T-helper 2 cell (primary cell): Measurements from ENCODE around the gene VPS29.
"Not testable (repeated sequence)": the region's sequence is repeated elsewhere in the genome, so short reads cannot be mapped to it uniquely, and the experiment has no call there.

Experiments used
- DNase-seq, 5 experiments: peaks; one replicate each; pipeline versions ENCODE4 v3.0.0 to v3.0.0-alpha.2; 2012 to 2022

Gene VPS29

DNA sequence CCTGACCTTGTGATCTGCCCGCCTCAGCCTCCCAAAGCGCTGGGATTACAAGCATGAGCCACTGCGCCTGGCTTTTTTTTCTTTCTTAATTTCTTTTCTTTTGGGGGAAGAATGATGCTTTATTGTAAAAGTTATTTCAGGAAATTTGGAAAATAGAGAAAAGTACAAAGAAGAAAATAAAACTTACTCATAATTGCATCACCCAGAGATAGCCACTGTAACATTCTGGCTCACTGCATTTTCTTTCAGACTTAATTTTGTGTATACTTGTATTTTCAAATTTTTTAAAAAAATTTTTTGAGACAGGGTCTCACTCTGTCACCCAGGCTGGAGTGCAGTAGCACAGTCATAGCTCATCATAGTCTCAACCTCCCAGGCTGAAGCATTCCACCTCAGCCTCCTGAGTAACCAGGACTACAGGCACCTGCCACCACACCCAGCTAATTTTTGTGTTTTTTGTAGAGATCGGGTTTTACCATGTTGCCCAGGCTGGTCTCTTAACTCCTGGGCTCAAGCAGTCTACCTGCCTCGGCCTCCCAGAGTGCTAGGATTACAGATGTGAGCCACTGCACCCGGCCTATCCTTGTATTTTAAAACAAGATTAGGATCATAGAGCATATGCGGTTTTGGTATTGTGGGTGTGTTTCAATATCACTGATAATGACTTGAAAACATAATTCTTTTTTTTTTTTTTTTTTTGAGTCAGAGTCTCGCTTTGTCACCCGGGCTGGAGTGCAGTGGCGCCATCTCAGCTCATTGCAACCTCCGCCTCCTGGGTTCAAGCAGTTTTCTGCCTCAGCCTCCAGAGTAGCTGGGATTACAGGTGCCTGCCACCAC is 19.2 kb upstream of the VPS29 start:
- peak in 2 of 5 experiments; percentile 28 to 87 for DNase-seq

DNA sequence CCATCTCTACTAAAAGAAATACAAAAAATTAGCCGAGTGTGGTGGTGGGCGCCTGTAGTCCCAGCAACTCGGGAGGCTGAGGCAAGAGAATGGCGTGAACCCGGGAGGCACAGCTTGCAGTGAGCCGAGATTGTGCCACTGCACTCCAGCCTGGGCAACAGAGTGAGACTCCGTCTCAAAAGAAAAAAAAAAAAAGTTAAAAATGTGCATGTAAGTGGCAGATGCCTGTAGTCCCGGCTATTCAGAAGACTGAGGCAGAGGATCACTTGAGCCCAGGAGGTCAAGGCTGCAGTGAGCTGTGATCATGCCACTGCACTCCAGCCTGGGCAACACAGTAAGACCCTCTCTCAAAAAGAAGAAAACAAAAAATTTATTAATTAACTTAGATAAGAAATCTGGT is 16.1 kb upstream of the VPS29 start:
- DNase-seq, result not testable (repeated sequence)

DNA sequence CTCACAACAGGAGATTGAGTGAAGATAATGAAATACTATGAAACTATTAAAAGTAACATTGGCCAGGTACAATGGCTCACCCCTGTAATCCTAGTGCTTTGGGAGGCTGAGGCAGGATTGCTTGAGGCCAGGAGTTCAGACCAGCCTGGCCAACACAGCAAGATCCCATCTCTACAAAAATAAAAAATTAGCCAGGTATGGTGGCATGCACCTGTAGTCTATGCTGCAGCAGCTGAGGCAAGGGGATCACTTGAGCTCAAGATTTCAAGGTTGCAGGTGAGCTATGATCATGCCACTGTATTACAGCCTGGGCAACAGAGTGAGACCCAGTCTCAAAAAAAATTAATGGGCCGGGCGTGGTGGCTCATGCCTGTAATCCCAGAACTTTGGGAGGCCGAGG is 15.1 kb upstream of the VPS29 start:
- DNase-seq, result no peak

DNA sequence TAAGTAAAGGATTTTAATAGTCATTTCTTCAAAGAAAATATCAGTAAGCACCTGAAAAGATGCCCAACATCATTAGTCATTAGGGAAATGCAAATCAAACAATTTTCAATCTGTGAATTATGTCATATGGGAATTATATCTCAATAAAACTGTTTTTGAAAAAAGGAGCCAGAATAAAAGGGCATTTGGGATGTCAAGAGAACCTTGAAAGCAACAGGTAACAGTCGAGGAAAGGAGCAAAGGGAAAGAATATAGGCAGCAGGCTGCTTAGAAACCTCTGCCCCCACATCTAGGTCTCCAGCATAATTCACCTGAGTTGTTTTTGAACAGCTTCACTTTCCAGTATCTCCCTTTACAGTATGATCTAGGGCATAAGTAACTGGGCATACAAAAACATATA is 12.5 kb upstream of the VPS29 start:
- no peak for DNase-seq

DNA sequence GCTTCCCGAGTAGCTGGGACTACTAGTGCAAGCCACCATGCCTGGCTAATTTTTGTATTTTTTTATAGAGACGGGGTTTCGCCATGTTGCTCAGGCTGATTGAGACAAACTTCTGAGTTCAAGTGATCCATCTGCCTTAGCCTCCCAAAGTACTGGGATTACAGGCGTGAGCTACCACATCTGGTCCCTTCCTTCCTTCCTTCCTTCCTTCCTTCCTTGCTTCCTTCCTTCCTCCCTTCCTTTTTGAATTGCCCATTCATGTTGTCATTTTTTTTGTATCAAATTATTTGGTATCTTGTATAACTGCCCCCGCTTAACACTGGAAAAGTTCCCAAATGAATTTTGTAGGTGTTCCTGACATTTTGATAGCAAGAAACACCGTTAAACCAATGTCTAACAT is 11.9 kb upstream of the VPS29 start:
- DNase-seq, result no peak

DNA sequence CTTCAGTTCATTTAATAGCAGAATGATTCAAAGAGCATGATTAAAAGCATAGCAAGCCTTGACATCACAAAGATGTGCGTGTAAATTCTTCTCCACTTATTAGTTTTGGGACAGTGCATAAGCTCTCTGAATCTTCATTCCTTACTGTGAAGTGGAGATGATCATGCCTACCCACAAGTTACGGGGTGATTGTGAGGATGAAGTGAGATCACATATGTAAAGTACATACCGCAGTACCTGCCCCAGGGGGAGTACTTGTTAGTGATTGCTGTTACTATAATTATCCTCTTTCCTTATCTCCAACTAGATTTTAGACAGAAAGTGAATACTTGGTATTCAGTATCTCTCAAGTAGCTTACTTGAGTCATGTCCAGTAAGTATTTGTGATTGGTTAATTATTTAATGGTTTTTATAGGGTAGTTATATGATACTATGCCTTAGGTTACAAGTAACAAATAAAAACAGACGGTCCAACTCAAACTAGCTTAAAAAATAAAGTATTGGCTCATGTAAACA is 6.2 kb upstream of the VPS29 start:
- DNase-seq, result no peak

DNA sequence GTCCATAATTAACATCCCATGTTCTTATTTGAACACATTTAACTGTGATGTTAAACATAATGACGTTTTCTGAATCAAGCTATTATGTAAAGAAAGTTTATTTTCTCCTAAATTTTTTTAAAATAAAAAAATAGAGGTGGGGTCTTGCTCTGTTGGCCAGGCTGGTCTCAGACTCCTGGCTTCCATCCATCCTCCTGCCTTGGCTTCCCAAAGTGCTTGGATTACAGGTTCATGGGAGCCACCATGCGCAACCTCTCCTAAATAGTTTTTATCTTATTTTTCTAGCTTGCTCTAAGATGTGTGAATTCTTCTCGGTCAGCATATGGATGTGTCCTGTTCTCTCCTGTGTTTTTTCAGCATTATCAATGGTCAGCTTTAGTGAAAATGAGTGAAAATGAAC is 3.4 kb upstream of the VPS29 start:
- DNase-seq, result no peak

DNA sequence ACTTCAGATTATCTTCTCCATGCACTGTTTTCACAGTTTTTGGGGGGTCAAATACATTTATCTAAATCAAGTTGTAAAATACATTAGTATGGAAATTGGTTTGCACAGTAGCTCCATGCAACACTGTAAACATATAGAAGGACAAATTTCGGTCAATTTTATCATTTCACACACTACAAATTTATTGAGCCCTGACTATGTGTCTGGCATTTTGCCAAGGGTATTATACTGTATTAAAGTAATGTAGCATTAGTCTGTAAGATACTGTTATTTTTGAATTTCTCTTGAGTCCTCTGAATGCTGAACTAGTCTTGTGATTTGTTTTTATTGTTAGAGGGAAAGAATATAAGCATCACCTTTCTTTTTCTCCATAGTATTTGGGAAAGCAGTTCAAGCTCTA is 1.5 kb upstream of the VPS29 start:
- no peak for DNase-seq

DNA sequence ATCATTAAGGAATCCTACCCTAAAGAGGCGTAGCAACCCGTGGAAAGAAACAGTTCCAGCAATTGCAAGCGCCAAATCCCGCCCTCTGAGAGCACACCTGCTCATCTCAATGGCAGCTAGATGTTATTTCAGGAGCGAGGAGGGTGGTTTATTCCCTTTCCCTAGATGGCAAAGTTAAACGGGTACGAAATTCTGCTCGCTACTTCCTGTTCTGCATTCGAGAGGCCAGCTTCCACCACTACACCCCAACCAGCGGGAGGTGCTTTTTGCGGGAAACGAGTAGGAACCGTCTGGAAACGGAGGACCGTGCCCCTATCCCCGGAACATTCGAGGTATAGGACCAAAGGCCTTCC is 536 bp downstream of the VPS29 start:
- peak in 2 of 5 experiments; percentile 4 to 46 for DNase-seq

DNA sequence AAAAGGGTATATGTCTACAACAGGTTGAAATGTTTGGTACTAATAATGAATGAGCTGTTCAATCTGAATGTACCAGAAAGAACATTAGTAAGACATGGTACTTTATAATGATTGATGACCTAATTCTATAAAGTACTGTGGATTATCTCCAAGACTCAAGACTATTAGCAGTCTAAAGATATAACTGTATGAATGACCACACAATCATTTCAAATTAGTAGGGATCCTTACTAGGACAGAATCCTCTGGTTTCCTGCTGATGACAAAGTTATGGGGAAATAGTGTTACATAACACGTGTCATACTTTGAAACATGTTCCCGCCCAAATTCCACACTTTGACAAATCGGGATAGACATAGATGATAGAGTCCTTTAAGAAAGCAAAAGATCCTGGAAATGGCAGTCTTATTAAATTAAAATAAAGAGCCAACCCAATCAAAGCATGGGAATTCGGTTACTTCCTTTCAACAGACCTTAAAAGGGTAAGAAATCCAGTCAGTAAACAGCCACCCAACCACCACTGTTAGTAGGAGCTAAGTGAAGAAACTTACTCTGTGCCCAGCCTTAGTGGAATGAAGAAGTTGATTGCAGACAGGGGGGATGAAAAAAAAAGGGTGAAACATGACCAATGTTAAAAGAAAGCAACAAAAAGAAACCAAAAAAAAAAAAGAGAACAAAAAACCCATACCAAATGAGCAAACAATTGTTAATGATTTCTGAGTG is 2.8 kb downstream of the VPS29 start:
- no peak for DNase-seq

DNA sequence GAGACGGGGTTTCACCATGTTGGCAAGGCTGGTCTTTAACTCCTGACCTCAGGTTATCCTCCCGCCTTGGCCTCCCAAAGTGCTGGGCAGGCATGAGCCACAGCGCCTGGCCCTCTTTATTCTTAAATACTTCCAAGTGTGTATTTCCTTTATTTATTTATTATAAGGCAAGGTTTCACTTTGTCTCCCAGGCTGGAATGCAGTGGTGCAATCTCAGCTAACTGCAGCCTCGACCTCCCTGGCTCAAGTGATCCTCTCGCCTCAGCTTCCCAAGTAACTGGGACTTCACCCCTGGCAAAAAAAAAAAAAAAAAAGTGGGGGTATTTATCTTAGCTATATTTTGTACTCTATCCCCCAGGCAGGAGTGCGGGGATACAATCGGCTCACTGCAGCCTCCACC is 26.5 kb downstream of the VPS29 start:
- DNase-seq, result no peak

DNA sequence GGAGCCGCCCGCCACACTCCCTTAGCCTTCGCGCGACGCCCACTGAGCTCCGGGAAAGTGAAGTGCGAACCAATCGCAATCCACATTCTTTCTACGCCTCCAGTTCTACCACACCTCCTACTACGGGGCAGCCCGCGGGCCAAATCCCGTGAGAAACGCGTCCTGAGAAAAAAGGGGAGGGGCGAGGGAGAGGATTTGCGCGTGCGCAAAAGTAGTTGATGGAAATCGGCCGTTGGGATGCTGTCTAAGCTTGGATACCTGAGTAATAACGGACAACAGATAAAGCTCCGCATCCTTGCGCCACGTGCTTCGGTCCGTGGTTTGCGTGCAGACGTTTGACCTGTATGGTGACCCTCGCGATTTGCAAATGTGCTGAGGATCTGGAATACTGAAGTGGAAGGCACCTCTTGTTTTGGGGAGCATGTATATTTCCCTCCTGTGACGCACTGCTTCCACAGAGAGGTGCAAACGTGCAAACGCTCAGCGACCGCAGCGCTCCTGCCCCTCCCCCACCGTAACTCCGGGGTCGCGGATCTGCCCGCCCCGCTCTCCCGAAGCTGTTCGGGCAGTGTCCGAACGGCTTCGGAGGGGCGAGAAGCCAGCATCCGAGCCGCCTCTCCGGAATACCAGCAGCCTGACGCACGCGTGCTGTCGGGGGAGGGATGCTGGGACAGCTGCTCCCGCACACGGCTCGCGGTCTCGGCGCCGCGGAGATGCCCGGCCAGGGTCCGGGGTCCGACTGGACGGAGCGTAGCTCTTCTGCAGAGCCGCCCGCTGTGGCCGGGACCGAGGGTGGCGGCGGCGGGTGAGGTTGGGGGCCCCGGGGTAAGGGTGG is 33.5 kb downstream of the VPS29 start, which contains the start of the genes FAM216A and GPN3:
Gene FAM216A, plus strand, starts transcription at position 632 of the 835 bp plus-strand sequence. Its CDS starts 31 bp downstream, at position 663.
Gene GPN3, minus strand, starts transcription at position 44 of the 835 bp plus-strand sequence. CDS start 54 bp downstream, outside the sequence.
- peak; percentile 82 to 98 (median 93) for DNase-seq

DNA sequence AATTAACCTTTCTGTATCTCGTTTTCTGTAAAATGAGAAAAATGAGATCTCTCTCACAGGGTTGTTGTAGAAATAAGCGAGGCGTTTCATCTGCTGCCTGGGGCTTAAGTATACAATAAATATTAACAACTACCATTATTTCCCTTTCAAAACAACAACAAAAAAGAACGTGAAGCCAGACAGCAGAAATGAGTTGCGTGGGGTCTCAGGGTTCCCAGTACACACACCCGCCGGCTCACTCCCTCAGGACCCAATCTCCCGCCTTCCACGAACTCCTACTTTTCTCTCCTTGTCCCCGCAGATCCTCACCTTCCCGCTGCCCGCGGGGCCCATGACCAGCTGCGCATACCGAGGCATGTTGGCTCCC is 34.1 kb downstream of the VPS29 start:
- DNase-seq, result no peak

DNA sequence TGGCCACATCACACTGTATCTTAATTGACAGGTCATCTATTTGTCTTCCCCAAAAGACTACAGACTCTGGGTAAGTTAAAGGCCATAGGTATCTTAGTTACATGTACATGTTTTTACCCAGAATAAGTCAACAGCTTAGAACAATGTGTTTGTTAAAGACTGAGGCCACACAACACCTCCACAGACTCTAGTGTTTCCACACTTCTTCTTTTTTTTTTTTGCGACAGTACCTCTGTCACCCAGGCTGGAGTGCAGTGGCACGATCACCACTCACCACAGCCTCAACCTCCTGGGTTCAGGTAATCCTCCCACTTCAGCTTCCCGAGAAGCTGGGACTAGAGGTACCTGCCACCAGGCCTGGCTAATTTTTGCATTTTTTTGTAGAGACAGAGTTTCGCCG is 35.1 kb downstream of the VPS29 start:
- no peak for DNase-seq

DNA sequence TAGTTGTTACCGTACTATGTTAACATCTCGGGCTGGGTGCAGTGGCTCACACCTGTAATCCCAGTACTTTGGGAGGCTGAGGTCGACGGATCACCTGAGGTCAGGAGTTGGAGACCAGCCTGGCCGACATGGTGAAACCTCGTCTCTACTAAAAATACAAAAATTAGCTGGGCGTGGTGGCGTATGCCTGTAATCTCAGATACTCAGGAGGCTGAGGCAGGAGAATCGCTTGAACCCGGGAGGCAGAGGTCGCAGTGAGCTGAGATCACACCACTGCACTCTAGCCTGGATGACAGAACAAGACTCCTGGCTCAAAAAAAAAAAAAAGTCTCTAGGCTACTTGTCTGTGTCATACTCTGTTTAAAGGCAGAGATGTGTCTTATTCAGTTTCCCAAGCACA is 36.1 kb downstream of the VPS29 start:
- DNase-seq, result not testable (repeated sequence)

DNA sequence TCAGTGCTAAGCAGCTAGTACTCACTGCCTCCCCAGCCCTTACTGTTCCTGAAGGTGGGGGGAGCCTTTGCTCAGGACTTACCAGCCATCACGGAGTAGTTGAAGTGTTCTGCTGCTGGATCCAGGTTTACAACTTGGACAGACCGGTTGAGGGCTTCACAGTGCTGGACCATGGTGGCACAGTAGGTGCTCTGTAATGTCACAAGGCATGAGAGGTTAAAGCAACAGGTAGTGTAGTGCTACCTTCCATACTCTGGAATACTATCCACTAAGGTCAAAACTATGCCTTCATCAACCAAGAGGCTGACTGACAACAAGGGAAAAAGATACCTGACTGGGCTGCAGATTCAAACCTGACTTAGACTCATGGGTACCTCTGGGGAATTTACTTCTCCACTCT is 36.9 kb downstream of the VPS29 start:
- DNase-seq, result no peak

DNA sequence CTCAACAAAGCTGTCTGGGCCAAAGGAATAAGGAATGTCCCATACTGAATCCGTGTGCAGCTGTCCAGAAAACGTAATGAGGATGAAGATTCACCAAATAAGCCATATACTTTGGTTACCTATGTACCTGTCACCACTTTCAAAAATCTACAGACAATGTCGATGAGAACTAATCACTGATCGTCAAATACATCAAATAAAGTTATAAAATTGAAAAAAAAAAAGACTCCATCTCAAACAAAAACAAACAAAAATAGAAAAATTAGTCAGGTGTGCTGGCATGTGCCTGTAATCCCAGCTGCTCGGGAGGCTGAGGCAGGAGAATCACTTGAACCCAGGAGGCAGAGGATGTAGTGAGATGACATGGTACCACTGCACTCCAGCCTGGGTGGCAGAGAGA is 40.7 kb downstream of the VPS29 start:
- not testable (repeated sequence) for DNase-seq

DNA sequence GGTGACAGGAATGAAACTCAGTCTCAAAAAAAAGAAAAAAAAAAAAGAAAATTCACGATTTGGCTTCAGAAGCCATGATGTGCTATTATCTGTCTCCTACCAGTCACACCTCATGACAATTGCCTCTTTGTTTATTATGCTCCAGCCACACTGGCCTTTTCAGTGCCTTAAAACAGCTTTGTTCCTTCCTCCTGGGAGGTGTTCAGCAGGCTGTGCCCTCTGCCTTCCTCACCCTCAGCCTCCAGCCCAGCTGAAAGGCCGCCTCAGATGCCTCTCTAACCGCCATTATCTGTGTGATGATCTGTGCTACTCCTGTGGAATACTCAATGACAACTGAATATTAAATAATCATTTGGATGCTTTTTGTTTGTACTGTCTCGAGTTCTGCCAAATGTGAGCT is 43.2 kb downstream of the VPS29 start:
- DNase-seq, result no peak

DNA sequence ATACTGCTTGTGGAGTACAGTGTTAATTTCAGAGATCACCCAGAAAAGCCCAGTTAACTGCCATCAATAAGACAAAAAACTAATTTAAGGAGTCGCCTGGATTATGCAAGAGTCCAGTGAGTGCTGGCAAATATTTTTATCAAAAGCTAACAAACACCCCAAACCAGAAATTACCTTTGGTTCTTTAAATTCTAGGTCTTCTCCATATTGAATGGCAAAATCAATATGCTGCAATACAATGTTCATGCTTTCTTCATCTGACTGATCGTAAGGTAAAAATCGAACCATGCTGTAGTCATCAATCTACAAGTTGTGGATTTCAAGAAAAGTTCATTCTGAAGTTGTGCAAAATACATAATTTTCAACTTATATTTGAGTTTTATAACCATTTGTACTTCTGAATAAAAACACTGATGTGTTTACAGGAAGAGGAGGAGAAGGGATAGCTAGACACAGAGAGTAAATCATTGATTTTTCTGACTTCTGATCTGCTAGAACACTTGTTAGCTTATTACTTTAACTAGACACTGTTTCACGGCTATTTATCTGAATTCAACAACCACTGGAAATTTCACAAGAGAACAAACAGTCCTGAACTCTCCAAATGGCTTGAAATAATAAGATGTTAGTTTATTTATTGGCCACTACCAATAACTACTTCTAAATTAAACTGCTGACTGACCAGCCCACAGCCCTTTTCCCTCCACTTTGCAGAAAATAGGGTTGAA is 48.2 kb downstream of the VPS29 start:
- DNase-seq, result no peak

DNA sequence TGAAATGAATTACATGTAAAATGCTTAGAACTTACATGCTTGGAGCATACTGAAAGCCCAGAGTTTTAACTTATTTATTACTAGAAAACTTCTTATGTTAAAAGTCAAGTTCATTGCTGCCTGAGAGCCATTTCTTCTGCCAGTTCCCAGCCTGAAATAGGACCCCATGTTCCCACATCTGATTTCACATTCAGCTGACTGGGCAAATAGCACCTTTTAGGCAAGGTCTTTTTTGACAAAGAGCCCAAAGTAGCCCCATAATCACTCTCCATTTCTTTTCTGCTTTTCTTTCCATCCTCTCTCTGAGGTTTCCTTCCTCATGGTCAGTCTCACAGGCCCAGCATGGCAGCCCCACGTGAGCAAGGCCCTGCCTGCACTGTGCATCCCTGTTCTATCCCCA is 50.6 kb downstream of the VPS29 start:
- no peak for DNase-seq

DNA sequence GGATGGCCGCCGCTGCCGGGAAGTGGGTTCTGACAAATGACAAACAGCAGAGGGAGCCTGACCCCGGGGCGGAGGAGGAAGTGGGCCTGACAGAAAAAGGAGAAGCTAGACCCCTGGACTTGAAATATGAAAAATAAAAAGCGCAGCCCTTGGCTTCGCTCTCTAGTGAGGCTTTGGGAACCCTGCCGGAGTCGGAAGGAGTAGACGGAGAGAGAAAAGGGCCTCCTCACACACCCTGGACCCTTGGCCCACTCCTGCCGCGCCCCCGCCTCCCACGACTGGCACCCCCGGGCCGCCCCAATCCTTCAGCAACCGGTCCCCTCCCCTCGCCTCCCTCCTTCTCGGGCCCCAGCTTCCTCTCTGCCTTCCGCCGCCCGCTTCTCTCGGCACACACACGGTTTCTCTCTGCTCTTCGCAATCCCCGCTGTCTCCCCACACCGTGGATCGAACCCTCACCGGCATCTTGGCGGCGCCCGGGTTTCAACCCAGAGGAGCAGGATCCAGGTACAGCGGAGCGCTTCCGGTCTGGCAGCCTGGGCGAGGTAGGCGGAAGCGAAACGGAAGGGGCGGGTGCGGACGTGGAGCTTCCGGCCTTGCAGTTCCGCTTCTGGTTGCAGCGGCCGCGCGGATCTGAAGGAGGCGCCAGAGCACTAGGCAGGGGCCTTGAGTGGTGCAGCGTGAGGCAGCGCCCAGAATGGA is 52.0 kb downstream of the VPS29 start, which contains the start of gene ARPC3:
Gene ARPC3, minus strand, starts transcription at position 539 of the 699 bp plus-strand sequence. Its CDS starts 77 bp downstream, at position 462.
- DNase-seq, result peak; percentile 89 to 98 (median 91)
